ENCODE results near the gene LCN12. TPM values are rescaled to one million over a fixed set of nuclear protein-coding genes. Genes with fewer than 3 reads are reported as not detected.

LCN12 gene
- total and polyA plus RNA-seq, 3 donors from 2014 or later, result 11.5 to 27.8 (median 27.1) TPM

GRCh38 chr9:136964833-136965422 lies 12.9 kb downstream of the LCN12 start:
- Histone ChIP-seq H3K4me3 (no peak overlapping the region), H3K27ac (peak overlapping the region; percentile 81), H3K36me3 (ENCODE audit: low read depth, missing control alignments) (no peaks in the 10 kb centered on the region), H3K4me1 (peaks cover 72% of the 10 kb centered on the region), H3K9me3 (no peaks in the 10 kb centered on the region), H3K27me3 (no peaks in the 10 kb centered on the region)
- TF ChIP-seq POLR2A (IDR thresholded peaks at IDR 0.05), result no peak
- TF ChIP-seq, protein P1, sequence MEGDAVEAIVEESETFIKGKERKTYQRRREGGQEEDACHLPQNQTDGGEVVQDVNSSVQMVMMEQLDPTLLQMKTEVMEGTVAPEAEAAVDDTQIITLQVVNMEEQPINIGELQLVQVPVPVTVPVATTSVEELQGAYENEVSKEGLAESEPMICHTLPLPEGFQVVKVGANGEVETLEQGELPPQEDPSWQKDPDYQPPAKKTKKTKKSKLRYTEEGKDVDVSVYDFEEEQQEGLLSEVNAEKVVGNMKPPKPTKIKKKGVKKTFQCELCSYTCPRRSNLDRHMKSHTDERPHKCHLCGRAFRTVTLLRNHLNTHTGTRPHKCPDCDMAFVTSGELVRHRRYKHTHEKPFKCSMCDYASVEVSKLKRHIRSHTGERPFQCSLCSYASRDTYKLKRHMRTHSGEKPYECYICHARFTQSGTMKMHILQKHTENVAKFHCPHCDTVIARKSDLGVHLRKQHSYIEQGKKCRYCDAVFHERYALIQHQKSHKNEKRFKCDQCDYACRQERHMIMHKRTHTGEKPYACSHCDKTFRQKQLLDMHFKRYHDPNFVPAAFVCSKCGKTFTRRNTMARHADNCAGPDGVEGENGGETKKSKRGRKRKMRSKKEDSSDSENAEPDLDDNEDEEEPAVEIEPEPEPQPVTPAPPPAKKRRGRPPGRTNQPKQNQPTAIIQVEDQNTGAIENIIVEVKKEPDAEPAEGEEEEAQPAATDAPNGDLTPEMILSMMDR (IDR thresholded peaks at IDR 0.05), result no peak
- WGBS, 2 donors, result 75 to 87% methylated on average over 25 to 26 of the region's 26 CpGs
- DNase-seq, result no peak
- intact Hi-C loops (cut with DNase I; ENCODE audit: low total_unique reads), result no loop called here

GRCh38 chr9:136965771-136966484 lies 13.9 kb downstream of the LCN12 start:
- 29 to 42% methylated on average over 19 to 23 of the region's 23 CpGs for WGBS, 2 donors
- no peaks in the 10 kb centered on the region for H3K36me3 ChIP-seq (ENCODE audit: low read depth, missing control alignments)
- H3K9me3 ChIP-seq, result no peaks in the 10 kb centered on the region
- H3K4me3 ChIP-seq, result no peak overlapping the region
- peak; percentile 68 for DNase-seq
- H3K27ac ChIP-seq, result peak overlapping the region in 1 of 2 donors; percentile 59
- TF ChIP-seq, protein P1 (IDR thresholded peaks at IDR 0.05), result no peak
- no peak for TF ChIP-seq POLR2A (IDR thresholded peaks at IDR 0.05)
- H3K27me3 ChIP-seq, result no peaks in the 10 kb centered on the region
- peaks cover 80% of the 10 kb centered on the region for H3K4me1 ChIP-seq
- intact Hi-C loops (cut with DNase I; ENCODE audit: low total_unique reads), result no loop called here

DNA sequence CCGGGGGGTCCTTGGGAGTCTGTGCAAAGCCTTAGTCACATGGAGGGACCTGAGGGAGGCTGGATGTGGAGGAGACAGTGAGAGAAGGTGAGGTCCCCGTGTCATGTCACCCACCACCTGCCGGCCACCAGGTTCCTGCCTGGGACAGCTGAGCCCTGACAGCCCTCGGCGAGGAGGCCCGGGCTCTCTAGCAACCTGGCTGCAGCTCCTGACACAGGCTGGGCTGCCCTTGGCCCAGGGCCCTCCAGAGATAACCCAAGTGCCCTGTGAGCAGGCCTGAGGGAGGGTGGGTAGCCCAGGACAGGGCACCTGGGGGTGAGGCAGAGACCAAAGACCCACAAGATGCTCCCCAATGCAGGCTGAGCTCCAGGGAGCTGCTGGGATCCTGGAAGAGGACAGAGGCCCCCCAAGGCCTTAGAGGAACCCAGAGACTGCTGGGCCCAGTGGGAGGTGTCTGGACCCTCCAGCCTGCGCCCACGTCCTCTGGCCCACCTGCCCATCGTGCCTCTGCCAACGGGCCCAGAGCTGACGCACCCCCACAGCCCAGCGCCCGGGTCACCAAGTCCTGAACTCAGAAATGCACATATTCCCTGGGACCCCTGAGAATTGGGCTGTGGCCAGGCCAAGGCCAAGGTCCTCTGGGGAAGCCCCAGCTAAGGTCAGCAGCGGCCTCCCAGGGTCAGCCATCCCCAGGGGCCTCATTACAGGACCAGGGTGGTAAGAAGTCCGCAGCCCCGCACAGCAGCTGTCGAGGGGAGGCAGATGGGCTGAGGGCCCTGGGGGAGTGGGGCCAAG lies 16.5 kb downstream of the LCN12 start:
- Histone ChIP-seq H3K9me3 (no peaks in the 10 kb centered on the region), H3K36me3 (ENCODE audit: low read depth, missing control alignments) (no peaks in the 10 kb centered on the region), H3K27ac (peak overlapping the region in 1 of 2 donors; percentile 76), H3K4me1 (peaks cover 78% of the 10 kb centered on the region), H3K27me3 (no peaks in the 10 kb centered on the region), H3K4me3 (no peak overlapping the region)
- intact Hi-C loops (cut with DNase I; ENCODE audit: low total_unique reads), result no loop called here
- WGBS, 2 donors, result 52 to 53% methylated on average over 7 to 10 of the region's 17 CpGs
- no peak for TF ChIP-seq POLR2A (IDR thresholded peaks at IDR 0.05)
- TF ChIP-seq, protein P1 (IDR thresholded peaks at IDR 0.05), result no peak
- DNase-seq, result no peak

GRCh38 chr9:136969150-136969549 lies 17.1 kb downstream of the LCN12 start:
- 38 to 53% methylated on average over 1 to 17 of the region's 17 CpGs for WGBS, 2 donors
- peak overlapping the region; percentile 57 to 76 for H3K27ac ChIP-seq
- H3K4me1 ChIP-seq, result peaks cover 74% of the 10 kb centered on the region
- H3K27me3 ChIP-seq, result no peaks in the 10 kb centered on the region
- no peaks in the 10 kb centered on the region for H3K36me3 ChIP-seq (ENCODE audit: low read depth, missing control alignments)
- TF ChIP-seq POLR2A (IDR thresholded peaks at IDR 0.05), result no peak
- TF ChIP-seq, protein P1 (IDR thresholded peaks at IDR 0.05), result no peak
- no peak overlapping the region for H3K4me3 ChIP-seq
- H3K9me3 ChIP-seq, result no peaks in the 10 kb centered on the region
- intact Hi-C loops (cut with DNase I; ENCODE audit: low total_unique reads), result no loop called here
- peak; percentile 64 for DNase-seq
